C4-2B (cell line): ENCODE results near the gene SIPA1.

Source experiments
- CTCF ChIP-seq: fragments of 450-650 bp; conservative IDR thresholded peaks from 2 replicates; pipeline ENCODE4 v1.5.1; 2017; ENCODE audit warnings: mild to moderate bottlenecking
- ZFX ChIP-seq: fragments of 450-650 bp; IDR thresholded peaks from 2 replicates; pipeline ENCODE4 v1.6.1; 2017

- TF ChIP-seq CTCF (no peak), ZFX (no peak)
Observed at GRCh38 chr11:65639623-65640482, 2.0 kb downstream of the SIPA1 start.
